C4-2B (cell line): ENCODE data around the gene TSPAN3.

Experiments used
- ZFX ChIP-seq: fragments of 450-650 bp; IDR thresholded peaks from 2 replicates; pipeline ENCODE4 v1.6.1; 2017
- TF ChIP-seq, protein P1 (sequence below): fragments of 450-650 bp; conservative IDR thresholded peaks from 2 replicates; pipeline ENCODE4 v1.5.1; 2017; ENCODE audit warnings: mild to moderate bottlenecking

- TF ChIP-seq, protein P1, sequence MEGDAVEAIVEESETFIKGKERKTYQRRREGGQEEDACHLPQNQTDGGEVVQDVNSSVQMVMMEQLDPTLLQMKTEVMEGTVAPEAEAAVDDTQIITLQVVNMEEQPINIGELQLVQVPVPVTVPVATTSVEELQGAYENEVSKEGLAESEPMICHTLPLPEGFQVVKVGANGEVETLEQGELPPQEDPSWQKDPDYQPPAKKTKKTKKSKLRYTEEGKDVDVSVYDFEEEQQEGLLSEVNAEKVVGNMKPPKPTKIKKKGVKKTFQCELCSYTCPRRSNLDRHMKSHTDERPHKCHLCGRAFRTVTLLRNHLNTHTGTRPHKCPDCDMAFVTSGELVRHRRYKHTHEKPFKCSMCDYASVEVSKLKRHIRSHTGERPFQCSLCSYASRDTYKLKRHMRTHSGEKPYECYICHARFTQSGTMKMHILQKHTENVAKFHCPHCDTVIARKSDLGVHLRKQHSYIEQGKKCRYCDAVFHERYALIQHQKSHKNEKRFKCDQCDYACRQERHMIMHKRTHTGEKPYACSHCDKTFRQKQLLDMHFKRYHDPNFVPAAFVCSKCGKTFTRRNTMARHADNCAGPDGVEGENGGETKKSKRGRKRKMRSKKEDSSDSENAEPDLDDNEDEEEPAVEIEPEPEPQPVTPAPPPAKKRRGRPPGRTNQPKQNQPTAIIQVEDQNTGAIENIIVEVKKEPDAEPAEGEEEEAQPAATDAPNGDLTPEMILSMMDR: no peak
- no peak for TF ChIP-seq ZFX
Measured at GRCh38 chr15:77040673-77041072, 30.2 kb downstream of the TSPAN3 start.
